Endodermal cell (in vitro differentiated cells): Measurements from ENCODE around the gene NLGN1. TPM values are rescaled to one million over a fixed set of nuclear protein-coding genes. Genes with fewer than 3 reads are reported as not detected.
A peak's percentile ranks its signal among the peaks of the same experiment; 100 is the strongest.

Source experiments
- DNase-seq: peaks from one replicate; pipeline ENCODE4 v3.0.0-alpha.2; 2017
- H3K27ac ChIP-seq: 2 replicates; pipeline ENCODE4 v1.5.1; 2013; ENCODE audit warnings: mild to moderate bottlenecking, low read depth, low read length, moderate library complexity
- H3K27me3 ChIP-seq: 2 replicates; pipeline ENCODE4 v1.6.1; 2013; ENCODE audit warnings: mild to moderate bottlenecking, low read length, moderate library complexity; ENCODE audit not compliant: insufficient read depth, control insufficient read depth, poor library complexity, severe bottlenecking
- H3K36me3 ChIP-seq: 2 replicates; pipeline ENCODE4 v1.7.0; 2013; ENCODE audit warnings: mild to moderate bottlenecking, low read length, moderate library complexity; ENCODE audit not compliant: control insufficient read depth, insufficient read depth
- H3K4me1 ChIP-seq: one replicate; pipeline ENCODE4 v1.7.0; 2013; ENCODE audit warnings: low read length; ENCODE audit not compliant: control insufficient read depth, insufficient read depth
- H3K4me3 ChIP-seq: 2 replicates; pipeline ENCODE4 v1.5.1; 2013; ENCODE audit warnings: mild to moderate bottlenecking, low read length, moderate library complexity
- H3K9ac ChIP-seq: 2 replicates; pipeline ENCODE4 v1.6.1; 2013; ENCODE audit warnings: mild to moderate bottlenecking, low read length, moderate library complexity; ENCODE audit not compliant: poor library complexity, severe bottlenecking; ENCODE audit errors: extremely low read depth
- H3K9me3 ChIP-seq: 2 replicates; pipeline ENCODE4 v1.6.1; 2013; ENCODE audit warnings: mild to moderate bottlenecking, low read length, moderate library complexity; ENCODE audit not compliant: control insufficient read depth
- H3K27ac Mint-ChIP-seq: 2 replicates; pipeline ENCODE4 v1.8.0; 2020; ENCODE audit warnings: mixed read lengths
- H3K27me3 Mint-ChIP-seq: 2 replicates; pipeline ENCODE4 v1.8.0; 2021; ENCODE audit warnings: mild to moderate bottlenecking, mixed read lengths; ENCODE audit not compliant: insufficient read depth
- H3K36me3 Mint-ChIP-seq: 2 replicates; pipeline ENCODE4 v1.8.0; 2020; ENCODE audit warnings: low read depth, mixed read lengths
- H3K4me1 Mint-ChIP-seq: 2 replicates; pipeline ENCODE4 v1.8.0; 2020; ENCODE audit warnings: mixed read lengths
- H3K4me3 Mint-ChIP-seq: 2 replicates; pipeline ENCODE4 v1.8.0; 2020; ENCODE audit warnings: mild to moderate bottlenecking, moderate library complexity, mixed read lengths
- H3K9me3 Mint-ChIP-seq: 2 replicates; pipeline ENCODE4 v1.8.0; 2020; ENCODE audit warnings: mild to moderate bottlenecking, mixed read lengths
- WGBS, 2 experiments: methylation state at CpG; one replicate each; pipeline versions ENCODE4 v1.1.5 to v1.1.7; 2013; ENCODE audit warnings: missing lambda C conversion rate in 2 of 2, mixed read lengths in 1 of 2; ENCODE audit not compliant: insufficient coverage in 1 of 2, insufficient read length in 1 of 2; 5-methylcytosine and 5-hydroxymethylcytosine counted together
- total RNA-seq, 2 donors: library from RNA; stranded (reverse); fragmentation: NEBNext Ultra II Directional in 1 of 2; extraction: Animal tissue kit (Norgen Biotek cat#: 25700) in 1 of 2; gene quantifications; 2 replicates in 1 of 2; 3 replicates in 1 of 2; pipeline ENCODE4 v1.2.1, GENCODE V29; 2021
- TF ChIP-seq, protein P1 (sequence below): fragments of 200-600 bp; sonication (generic); conservative IDR thresholded peaks from 2 replicates; pipeline ENCODE4 v1.5.0; 2021; ENCODE audit warnings: antibody characterized with exemption, mild to moderate bottlenecking

NLGN1 gene
- total RNA-seq, 2 donors from 2014 or later, result 3.4 to 14.3 TPM

DNA sequence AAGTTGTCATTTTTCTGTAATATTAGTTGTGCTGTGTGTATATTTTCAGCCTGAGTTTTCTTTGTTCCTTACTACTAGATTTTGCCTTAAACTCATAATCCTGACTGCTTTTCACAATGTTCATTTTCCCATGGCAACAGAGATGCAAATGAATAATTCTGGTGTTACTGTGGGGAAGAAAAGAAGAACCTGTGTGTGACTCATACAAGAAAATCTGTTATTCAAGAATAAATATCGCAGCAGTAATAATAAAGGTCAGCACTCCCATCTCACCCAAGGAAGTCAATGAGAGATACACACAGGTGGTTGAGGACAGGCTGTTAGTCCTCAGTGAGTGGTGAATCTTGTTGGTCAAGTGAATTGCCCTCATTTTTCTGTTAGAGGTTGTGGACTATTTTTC lies 805.0 kb downstream of the NLGN1 start:
- Mint-ChIP-seq H3K36me3 (no peaks in the 10 kb centered on the region), H3K27ac (no peak overlapping the region)

GRCh38 chr3:174204765-174205164 lies 807.2 kb downstream of the NLGN1 start:
- Histone ChIP-seq H3K27me3 (peaks cover 7% of the 10 kb centered on the region), H3K27ac (no peak overlapping the region), H3K4me1 (peaks cover 12% of the 10 kb centered on the region), H3K4me3 (no peak overlapping the region), H3K36me3 (no peaks in the 10 kb centered on the region), H3K9ac (no peak overlapping the region), H3K9me3 (no peaks in the 10 kb centered on the region)
- Mint-ChIP-seq H3K9me3 (no peaks in the 10 kb centered on the region), H3K27ac (no peak overlapping the region), H3K36me3 (no peaks in the 10 kb centered on the region), H3K27me3 (no peaks in the 10 kb centered on the region), H3K4me1 (peaks cover 29% of the 10 kb centered on the region), H3K4me3 (no peak overlapping the region)
- no peak for DNase-seq
- TF ChIP-seq, protein P1, sequence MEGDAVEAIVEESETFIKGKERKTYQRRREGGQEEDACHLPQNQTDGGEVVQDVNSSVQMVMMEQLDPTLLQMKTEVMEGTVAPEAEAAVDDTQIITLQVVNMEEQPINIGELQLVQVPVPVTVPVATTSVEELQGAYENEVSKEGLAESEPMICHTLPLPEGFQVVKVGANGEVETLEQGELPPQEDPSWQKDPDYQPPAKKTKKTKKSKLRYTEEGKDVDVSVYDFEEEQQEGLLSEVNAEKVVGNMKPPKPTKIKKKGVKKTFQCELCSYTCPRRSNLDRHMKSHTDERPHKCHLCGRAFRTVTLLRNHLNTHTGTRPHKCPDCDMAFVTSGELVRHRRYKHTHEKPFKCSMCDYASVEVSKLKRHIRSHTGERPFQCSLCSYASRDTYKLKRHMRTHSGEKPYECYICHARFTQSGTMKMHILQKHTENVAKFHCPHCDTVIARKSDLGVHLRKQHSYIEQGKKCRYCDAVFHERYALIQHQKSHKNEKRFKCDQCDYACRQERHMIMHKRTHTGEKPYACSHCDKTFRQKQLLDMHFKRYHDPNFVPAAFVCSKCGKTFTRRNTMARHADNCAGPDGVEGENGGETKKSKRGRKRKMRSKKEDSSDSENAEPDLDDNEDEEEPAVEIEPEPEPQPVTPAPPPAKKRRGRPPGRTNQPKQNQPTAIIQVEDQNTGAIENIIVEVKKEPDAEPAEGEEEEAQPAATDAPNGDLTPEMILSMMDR, result no peak
- 80% methylated on average over 1 of the region's 1 CpG; no CpG with 5 or more reads in 1 of the 2 experiments for WGBS, 2 experiments

More for the DNA sequence above, 805.0 kb downstream of the NLGN1 start:
- H3K36me3 ChIP-seq, result no peaks in the 10 kb centered on the region
- H3K4me3 ChIP-seq, result no peak overlapping the region
- no peaks in the 10 kb centered on the region for H3K9me3 ChIP-seq
- TF ChIP-seq, protein P1, result no peak
- Mint-ChIP-seq H3K4me1 (peaks cover 26% of the 10 kb centered on the region), H3K4me3 (no peak overlapping the region), H3K27me3 (no peaks in the 10 kb centered on the region), H3K9me3 (no peaks in the 10 kb centered on the region)
- no peak for DNase-seq
- H3K27ac ChIP-seq, result no peak overlapping the region
- no peak overlapping the region for H3K9ac ChIP-seq
- peaks cover 8% of the 10 kb centered on the region for H3K4me1 ChIP-seq
- peaks cover 7% of the 10 kb centered on the region for H3K27me3 ChIP-seq
- 100% methylated on average over 1 of the region's 1 CpG; no CpG with 5 or more reads in 1 of the 2 experiments for WGBS, 2 experiments

GRCh38 chr3:174206607-174207192 lies 809.2 kb downstream of the NLGN1 start:
- Histone ChIP-seq H3K4me3 (no peak overlapping the region), H3K36me3 (no peaks in the 10 kb centered on the region), H3K9me3 (no peaks in the 10 kb centered on the region), H3K4me1 (peaks cover 9% of the 10 kb centered on the region), H3K9ac (no peak overlapping the region), H3K27me3 (no peaks in the 10 kb centered on the region), H3K27ac (no peak overlapping the region)
- TF ChIP-seq, protein P1, result no peak
- Mint-ChIP-seq H3K27me3 (no peaks in the 10 kb centered on the region), H3K9me3 (peaks cover 8% of the 10 kb centered on the region), H3K4me3 (no peak overlapping the region), H3K36me3 (no peaks in the 10 kb centered on the region), H3K4me1 (peaks cover 27% of the 10 kb centered on the region), H3K27ac (no peak overlapping the region)
- 95% methylated on average over 3 of the region's 4 CpGs; no CpG with 5 or more reads in 1 of the 2 experiments for WGBS, 2 experiments
- peak; percentile 48 for DNase-seq
